HG03354 (cell line): ENCODE measurements around the gene LAMB4.

Experiments used
- ATAC-seq: cut with Tn5 transposase; IDR thresholded peaks from one replicate; pipeline ENCODE4 v1.9.1; 2021; ENCODE audit warnings: mild to moderate bottlenecking; ENCODE audit not compliant: unreplicated experiment, poor library complexity, severe bottlenecking

The LAMB4 gene, protein sequence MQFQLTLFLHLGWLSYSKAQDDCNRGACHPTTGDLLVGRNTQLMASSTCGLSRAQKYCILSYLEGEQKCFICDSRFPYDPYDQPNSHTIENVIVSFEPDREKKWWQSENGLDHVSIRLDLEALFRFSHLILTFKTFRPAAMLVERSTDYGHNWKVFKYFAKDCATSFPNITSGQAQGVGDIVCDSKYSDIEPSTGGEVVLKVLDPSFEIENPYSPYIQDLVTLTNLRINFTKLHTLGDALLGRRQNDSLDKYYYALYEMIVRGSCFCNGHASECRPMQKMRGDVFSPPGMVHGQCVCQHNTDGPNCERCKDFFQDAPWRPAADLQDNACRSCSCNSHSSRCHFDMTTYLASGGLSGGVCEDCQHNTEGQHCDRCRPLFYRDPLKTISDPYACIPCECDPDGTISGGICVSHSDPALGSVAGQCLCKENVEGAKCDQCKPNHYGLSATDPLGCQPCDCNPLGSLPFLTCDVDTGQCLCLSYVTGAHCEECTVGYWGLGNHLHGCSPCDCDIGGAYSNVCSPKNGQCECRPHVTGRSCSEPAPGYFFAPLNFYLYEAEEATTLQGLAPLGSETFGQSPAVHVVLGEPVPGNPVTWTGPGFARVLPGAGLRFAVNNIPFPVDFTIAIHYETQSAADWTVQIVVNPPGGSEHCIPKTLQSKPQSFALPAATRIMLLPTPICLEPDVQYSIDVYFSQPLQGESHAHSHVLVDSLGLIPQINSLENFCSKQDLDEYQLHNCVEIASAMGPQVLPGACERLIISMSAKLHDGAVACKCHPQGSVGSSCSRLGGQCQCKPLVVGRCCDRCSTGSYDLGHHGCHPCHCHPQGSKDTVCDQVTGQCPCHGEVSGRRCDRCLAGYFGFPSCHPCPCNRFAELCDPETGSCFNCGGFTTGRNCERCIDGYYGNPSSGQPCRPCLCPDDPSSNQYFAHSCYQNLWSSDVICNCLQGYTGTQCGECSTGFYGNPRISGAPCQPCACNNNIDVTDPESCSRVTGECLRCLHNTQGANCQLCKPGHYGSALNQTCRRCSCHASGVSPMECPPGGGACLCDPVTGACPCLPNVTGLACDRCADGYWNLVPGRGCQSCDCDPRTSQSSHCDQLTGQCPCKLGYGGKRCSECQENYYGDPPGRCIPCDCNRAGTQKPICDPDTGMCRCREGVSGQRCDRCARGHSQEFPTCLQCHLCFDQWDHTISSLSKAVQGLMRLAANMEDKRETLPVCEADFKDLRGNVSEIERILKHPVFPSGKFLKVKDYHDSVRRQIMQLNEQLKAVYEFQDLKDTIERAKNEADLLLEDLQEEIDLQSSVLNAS (N-terminal part only)

GRCh38 chr7:108130261-108130660 is at the start of gene LAMB4:
LAMB4 (minus strand) TSS chr7:108130361; CDS start chr7:108123164, 7,197 bp downstream.
- no peak for ATAC-seq

- ATAC-seq: no peak
Measured at GRCh38 chr7:108178398-108178797, 48.2 kb upstream of the LAMB4 start.

- no peak for ATAC-seq
Measured at GRCh38 chr7:108171164-108171563, 41.0 kb upstream of the LAMB4 start.

DNA sequence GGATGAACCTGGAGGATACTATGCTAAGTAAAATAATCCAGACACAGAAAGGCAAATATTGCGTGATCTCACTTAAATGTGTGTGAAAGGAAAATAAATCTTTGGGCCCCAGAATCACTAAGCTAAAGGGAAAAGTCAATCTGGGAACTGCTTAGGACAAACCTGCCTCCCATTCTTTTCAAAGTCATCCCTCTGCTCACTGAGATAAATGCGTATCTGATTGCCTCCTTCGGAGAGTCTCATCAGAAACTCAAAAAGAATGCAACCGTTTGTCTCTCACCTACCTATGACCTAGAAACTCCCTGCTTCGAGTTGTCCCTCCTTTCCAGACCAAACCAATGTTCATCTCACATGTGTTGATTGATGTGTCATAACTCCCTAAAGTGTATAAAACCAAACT is 40.1 kb upstream of the LAMB4 start:
- ATAC-seq: no peak

GRCh38 chr7:108167460-108167859 is 37.3 kb upstream of the LAMB4 start:
- ATAC-seq: no peak

DNA sequence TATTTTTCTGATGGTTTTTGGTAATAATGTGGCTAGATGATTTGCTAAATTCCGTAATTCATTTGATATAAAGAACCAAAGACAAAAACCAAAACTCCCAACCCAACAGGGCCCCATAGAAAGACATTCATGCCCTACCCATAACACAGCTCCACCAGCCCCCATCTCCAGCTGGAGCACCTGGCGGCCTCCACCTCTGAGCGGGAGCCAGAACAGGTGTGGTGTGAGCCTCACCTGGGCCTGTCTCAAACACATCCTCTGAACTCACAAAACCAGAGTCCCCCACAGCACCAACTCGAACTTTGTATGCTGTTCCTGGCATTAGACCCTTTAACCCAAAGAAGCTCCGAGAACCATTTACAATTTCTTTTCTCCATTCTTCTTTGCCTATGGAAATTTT is 36.5 kb upstream of the LAMB4 start:
- no peak for ATAC-seq

DNA sequence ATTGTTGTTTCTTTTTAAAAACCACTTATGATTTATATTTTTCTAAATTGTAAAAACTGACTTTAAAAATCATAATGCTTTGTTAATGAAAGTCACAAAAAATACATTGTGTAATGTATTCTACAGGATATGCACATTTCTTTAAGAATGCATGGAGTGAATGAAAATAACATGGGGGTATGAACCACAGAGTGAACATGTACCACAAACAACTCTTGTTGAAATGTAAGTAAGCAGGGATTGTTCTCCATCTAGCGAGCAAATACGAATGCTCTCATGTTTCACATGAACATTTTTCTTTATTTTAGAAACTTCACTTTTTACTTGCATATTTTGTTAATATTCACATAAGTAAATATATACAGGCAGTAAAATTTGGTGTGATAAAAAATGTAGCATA is 35.6 kb upstream of the LAMB4 start:
- ATAC-seq: no peak

DNA sequence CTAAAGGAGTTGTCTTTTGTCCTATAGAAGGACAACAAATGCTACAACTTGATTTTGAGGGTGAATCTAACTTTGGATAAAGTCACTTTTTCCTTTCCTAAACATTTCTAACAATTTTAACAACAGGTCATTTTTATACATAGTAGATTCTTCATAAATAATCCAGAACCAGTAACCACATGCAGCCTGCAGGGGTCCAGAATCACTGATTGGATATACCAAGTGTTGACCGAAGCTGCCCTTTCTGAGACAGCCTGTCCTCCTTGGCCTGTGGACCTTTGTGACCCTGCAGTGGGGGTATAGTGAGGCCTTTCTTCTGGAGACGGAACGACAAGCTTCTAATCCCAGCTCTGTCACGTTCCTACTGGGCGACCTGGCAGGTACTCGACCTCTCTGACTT is 34.8 kb upstream of the LAMB4 start:
- no peak for ATAC-seq

DNA sequence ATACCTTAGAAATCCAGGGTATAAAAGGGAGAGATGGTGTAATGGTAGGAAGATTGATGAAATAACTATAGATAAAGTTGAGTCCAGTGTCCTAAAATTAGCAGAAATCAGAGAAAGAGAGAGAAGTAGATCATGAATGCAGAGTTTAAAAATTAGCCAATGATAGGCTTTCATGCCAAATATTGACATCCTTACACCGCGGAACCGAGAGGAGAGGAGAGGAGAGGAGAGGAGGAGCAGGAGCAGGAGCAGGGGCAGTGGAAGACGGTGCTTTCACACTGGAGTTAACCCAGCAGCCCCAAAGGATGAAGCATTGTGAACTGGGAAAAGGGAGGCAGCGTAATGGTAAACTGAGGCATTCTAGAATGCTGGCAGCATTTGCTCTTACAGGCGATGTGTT is 34.2 kb upstream of the LAMB4 start:
- no peak for ATAC-seq

- ATAC-seq: no peak
Measured at GRCh38 chr7:108158776-108159175, 28.6 kb upstream of the LAMB4 start.

DNA sequence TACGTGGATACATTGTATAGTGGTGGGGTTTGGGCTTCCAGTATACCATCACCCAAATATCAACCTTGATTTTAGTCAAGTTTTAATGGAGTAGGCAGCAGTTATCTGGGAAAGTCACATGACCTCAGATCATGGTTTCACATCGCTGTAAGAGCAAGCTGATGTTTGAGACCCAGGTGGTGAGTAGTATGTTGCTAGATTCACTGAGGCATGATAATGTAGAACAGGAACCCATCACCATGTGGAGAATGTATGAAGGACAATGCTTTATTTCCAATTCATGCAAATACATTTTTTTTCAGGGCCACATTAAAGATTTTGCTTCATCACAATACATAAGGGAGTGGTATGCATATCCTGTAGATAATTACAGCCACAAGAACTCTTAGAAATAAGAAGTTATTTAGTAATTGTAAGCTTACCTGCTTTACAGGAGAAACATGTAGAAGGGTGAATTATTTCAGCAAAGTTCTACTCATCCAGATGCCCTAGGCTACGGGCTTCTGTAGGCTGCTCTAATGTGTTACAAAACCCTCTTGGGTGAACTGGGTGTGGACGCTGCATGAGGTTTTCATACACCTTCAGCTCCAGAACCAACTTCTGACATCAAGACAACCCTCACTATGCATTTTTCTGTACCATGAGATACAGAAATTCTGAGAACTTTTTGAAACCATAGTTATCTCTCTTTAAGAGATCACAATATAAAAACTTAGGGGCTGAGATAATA is 27.6 kb upstream of the LAMB4 start:
- no peak for ATAC-seq

DNA sequence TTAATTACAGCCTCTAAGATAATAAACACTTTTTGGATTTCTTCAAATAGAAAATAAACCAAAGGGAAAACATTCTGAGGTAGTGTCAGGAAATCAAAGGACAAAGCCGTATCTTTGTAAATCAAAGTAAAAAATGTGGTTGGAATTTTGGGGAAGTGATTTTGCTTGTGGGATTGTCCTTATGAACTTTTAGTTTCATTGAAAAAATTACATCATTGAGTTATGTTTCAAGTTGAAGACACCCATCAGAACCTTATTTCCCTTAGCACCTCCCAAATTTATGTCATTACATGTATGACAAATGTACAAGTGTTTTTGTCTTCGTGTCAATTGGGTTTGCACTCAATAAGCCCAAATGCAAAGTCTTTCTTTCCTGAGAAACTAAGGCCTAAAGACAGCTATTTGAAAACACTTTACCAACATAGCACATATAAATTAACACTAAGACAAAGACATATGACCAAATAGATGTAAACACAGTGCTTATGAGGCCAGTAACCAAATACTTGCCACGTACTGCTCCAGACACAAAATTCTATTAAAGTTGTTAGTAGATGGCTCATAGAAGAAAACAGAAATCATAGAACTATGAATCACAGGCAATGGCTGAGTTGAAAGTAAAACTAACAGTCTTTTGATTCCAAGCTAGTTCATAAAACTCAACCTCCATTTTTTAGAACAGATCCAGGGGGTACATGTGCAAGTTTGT is 26.9 kb upstream of the LAMB4 start:
- no peak for ATAC-seq

- no peak for ATAC-seq
Measured at GRCh38 chr7:108152198-108152597, 22.0 kb upstream of the LAMB4 start.

- ATAC-seq: no peak
Measured at GRCh38 chr7:108149908-108150307, 19.7 kb upstream of the LAMB4 start.

DNA sequence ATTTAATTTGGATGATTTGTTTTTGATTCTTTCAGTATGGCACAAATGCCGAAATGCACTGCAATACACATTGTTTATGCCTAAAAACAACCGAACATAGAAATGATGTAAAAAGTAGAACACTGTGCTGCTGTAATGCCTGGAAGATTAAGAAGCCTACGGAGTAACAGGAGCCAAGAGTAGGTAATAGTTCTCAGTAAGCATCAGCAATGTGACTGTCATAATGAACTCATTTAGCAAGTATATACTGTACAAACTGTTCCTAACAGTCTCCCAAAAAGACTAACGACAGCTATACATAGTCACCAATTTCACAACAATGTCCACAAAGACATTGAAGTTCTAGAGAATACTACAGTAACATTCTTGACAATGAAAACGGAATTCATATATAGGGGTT is 19.0 kb upstream of the LAMB4 start:
- no peak for ATAC-seq

GRCh38 chr7:108147031-108147563 is 16.9 kb upstream of the LAMB4 start:
- ATAC-seq: no peak

DNA sequence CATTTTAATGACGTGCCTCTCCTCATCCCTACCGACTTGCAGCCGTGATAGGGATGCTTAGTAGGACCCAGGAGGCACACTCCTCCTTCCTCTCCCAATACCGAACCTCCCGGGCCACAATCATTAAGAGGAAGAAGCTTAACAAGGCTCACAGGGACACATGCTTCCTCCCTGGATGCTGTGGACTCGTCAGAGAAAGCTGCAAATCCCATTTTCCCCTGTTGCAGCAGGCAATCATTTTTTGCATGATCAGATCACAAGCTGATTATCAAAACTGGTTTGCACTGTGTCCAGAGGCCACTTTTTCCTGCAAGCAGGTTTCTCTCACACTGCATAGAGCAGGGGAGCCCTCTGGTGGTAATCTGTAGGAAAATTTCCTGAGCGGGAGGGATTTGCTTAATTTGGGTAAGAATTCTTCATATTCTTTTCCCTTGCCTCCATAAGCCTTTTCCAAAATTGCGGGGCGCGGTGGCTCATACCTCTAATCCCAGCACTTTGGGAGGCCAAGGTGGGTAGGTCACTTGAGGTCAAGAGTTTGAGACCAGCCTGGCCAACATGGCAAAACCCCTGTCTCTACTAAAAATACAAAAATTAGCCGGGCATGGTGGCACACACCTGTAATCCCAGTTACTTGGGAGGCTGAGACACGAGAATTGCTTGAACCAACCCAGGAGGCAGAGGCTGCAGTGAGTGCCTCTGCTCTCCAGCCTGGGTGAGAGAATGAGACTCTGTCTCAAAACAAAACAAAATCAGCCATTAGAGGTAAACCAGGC is 16.1 kb upstream of the LAMB4 start:
- ATAC-seq: peak; percentile 72

- ATAC-seq: no peak
Measured at GRCh38 chr7:108145401-108145800, 15.2 kb upstream of the LAMB4 start.
